ENCODE measurements around the gene PSMA7.

Gene PSMA7

GRCh38 chr20:62168890-62169435 is 25.8 kb upstream of the PSMA7 start:
- no peak for DNase-seq
- Histone ChIP-seq H3K4me3 (ENCODE audit: control insufficient read depth in 1 of 7, extremely low read depth in 1 of 7, insufficient read depth in 4 of 7, low read depth in 2 of 7, low read length in 6 of 7) (no peak overlapping the region), H3K4me1 (ENCODE audit: control extremely low read depth in 1 of 4, control insufficient read depth in 4 of 4, insufficient read depth in 4 of 4, low read length in 3 of 4) (no peaks in the 10 kb centered on the region), H3K27ac (ENCODE audit: insufficient read depth in 1 of 2, low read depth in 1 of 2, low read length in 2 of 2, poor library complexity in 1 of 2, severe bottlenecking in 2 of 2) (no peak overlapping the region), H3K9me3 (ENCODE audit: control extremely low read depth in 1 of 5, control insufficient read depth in 4 of 5, insufficient read depth in 2 of 5, low read depth in 1 of 5, low read length in 4 of 5) (no peaks in the 10 kb centered on the region), H3K36me3 (ENCODE audit: control insufficient read depth in 4 of 4, insufficient read depth in 4 of 4, low read length in 3 of 4) (peaks cover 4 to 55% (median 37%) of the 10 kb centered on the region in 4 experiments), H3K27me3 (replicated peaks in 2 of 5; ENCODE audit: control insufficient read depth in 4 of 5, insufficient read depth in 5 of 5, low read length in 4 of 5) (no peaks in the 10 kb centered on the region)
- ChIA-PET POLR2A (no interaction called here), CTCF (interaction anchor here (0.7 kb wide), 1 partner anchor 9 kb away, joined by 3 read pairs; no protein-coding TSS in a partner anchor)
- 98% methylated on average over 15 of the region's 23 CpGs for WGBS (ENCODE audit: insufficient coverage)

DNA sequence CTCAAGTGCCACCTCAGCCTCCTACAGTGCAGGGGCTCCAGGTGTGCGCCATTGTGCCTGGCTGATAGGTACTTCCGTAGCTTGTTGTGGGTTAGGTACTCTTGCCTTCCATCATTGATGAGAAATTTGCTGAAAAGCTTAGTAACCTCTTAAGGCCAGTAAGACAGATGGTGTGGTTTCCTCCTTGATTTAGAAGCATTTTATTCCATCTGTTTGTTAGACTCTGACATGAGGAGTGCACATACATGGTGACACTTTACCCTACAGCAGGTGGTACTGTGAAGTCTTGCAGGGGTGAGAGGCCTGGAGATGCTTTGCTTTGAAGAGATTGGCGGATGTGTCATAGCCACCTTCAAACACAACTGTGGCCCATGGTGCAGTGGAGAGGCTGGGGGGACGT is 24.9 kb upstream of the PSMA7 start:
- WGBS (ENCODE audit: insufficient coverage): 100% methylated on average over 4 of the region's 4 CpGs

DNA sequence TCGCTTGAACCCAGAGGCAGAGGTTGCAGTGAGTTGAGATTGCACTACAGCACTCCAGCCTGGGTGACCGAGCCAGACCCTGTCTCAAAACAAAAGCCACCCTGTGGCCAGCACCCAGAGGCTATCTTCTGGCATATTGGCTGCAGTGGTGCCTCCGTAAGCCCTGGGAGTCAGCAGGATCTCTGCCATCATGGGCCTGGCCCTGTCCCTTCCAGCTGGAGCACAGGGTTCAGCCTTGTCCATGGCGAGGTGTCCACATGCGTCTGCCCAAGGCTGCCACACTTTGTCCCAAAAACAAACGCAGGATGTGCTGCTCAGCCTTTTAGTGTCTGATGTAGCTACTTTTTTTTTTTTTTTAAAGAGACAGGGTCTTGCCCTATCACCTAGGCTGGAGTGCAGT is 24.3 kb upstream of the PSMA7 start:
- Histone ChIP-seq H3K36me3 (ENCODE audit: control insufficient read depth in 4 of 4, insufficient read depth in 4 of 4, low read length in 3 of 4) (peaks cover 4 to 66% (median 42%) of the 10 kb centered on the region in 4 experiments), H3K4me1 (ENCODE audit: control extremely low read depth in 1 of 4, control insufficient read depth in 4 of 4, insufficient read depth in 4 of 4, low read length in 3 of 4) (no peaks in the 10 kb centered on the region), H3K27ac (ENCODE audit: insufficient read depth in 1 of 2, low read depth in 1 of 2, low read length in 2 of 2, poor library complexity in 1 of 2, severe bottlenecking in 2 of 2) (no peak overlapping the region), H3K9me3 (ENCODE audit: control extremely low read depth in 1 of 5, control insufficient read depth in 4 of 5, insufficient read depth in 2 of 5, low read depth in 1 of 5, low read length in 4 of 5) (no peaks in the 10 kb centered on the region), H3K4me3 (ENCODE audit: control insufficient read depth in 1 of 7, extremely low read depth in 1 of 7, insufficient read depth in 4 of 7, low read depth in 2 of 7, low read length in 6 of 7) (no peak overlapping the region), H3K27me3 (replicated peaks in 2 of 5; ENCODE audit: control insufficient read depth in 4 of 5, insufficient read depth in 5 of 5, low read length in 4 of 5) (no peaks in the 10 kb centered on the region)
- 94% methylated on average over 4 of the region's 6 CpGs for WGBS (ENCODE audit: insufficient coverage)
- DNase-seq: no peak
- ChIA-PET CTCF (interaction anchor here (1.0 to 1.1 kb wide), 2 partner anchors 9 to 139 kb away, joined by 3 to 4 read pairs; no protein-coding TSS in a partner anchor), POLR2A (interaction anchor here (0.6 kb wide), 1 partner anchor 20 kb away, joined by 4 read pairs; no protein-coding TSS in a partner anchor)

More for the DNA sequence above, 24.9 kb upstream of the PSMA7 start:
- CTCF ChIA-PET: interaction anchor here (1.0 kb wide), 1 partner anchor 139 kb away, joined by 3 read pairs; no protein-coding TSS in a partner anchor
- no peaks in the 10 kb centered on the region for H3K27me3 ChIP-seq (replicated peaks in 2 of 5; ENCODE audit: control insufficient read depth in 4 of 5, insufficient read depth in 5 of 5, low read length in 4 of 5)
- H3K36me3 ChIP-seq (ENCODE audit: control insufficient read depth in 4 of 4, insufficient read depth in 4 of 4, low read length in 3 of 4): peaks cover 4 to 64% (median 40%) of the 10 kb centered on the region in 4 experiments
- H3K27ac ChIP-seq (ENCODE audit: insufficient read depth in 1 of 2, low read depth in 1 of 2, low read length in 2 of 2, poor library complexity in 1 of 2, severe bottlenecking in 2 of 2): no peak overlapping the region
- H3K4me1 ChIP-seq (ENCODE audit: control extremely low read depth in 1 of 4, control insufficient read depth in 4 of 4, insufficient read depth in 4 of 4, low read length in 3 of 4): no peaks in the 10 kb centered on the region
- H3K4me3 ChIP-seq (ENCODE audit: control insufficient read depth in 1 of 7, extremely low read depth in 1 of 7, insufficient read depth in 4 of 7, low read depth in 2 of 7, low read length in 6 of 7): no peak overlapping the region
- POLR2A ChIA-PET: no interaction called here
- H3K9me3 ChIP-seq (ENCODE audit: control extremely low read depth in 1 of 5, control insufficient read depth in 4 of 5, insufficient read depth in 2 of 5, low read depth in 1 of 5, low read length in 4 of 5): no peaks in the 10 kb centered on the region
- DNase-seq: no peak

GRCh38 chr20:62165762-62166399 is 22.7 kb upstream of the PSMA7 start:
- H3K27me3 ChIP-seq (replicated peaks in 2 of 5; ENCODE audit: control insufficient read depth in 4 of 5, insufficient read depth in 5 of 5, low read length in 4 of 5): no peaks in the 10 kb centered on the region
- no peaks in the 10 kb centered on the region for H3K4me1 ChIP-seq (ENCODE audit: control extremely low read depth in 1 of 4, control insufficient read depth in 4 of 4, insufficient read depth in 4 of 4, low read length in 3 of 4)
- ChIA-PET CTCF (interaction anchor here (0.8 to 1.5 kb wide), 2 partner anchors 10 to 20 kb away, joined by 3 to 5 read pairs; no protein-coding TSS in a partner anchor), POLR2A (interaction anchor here (0.6 kb wide), 1 partner anchor 298 kb away, joined by 3 read pairs; no protein-coding TSS in a partner anchor)
- H3K9me3 ChIP-seq (ENCODE audit: control extremely low read depth in 1 of 5, control insufficient read depth in 4 of 5, insufficient read depth in 2 of 5, low read depth in 1 of 5, low read length in 4 of 5): no peaks in the 10 kb centered on the region
- H3K36me3 ChIP-seq (ENCODE audit: control insufficient read depth in 4 of 4, insufficient read depth in 4 of 4, low read length in 3 of 4): peaks cover 4 to 78% (median 48%) of the 10 kb centered on the region in 4 experiments
- 95% methylated on average over 18 of the region's 25 CpGs for WGBS (ENCODE audit: insufficient coverage)
- no peak for DNase-seq
- H3K4me3 ChIP-seq (ENCODE audit: control insufficient read depth in 1 of 7, extremely low read depth in 1 of 7, insufficient read depth in 4 of 7, low read depth in 2 of 7, low read length in 6 of 7): no peak overlapping the region
- H3K27ac ChIP-seq (ENCODE audit: insufficient read depth in 1 of 2, low read depth in 1 of 2, low read length in 2 of 2, poor library complexity in 1 of 2, severe bottlenecking in 2 of 2): no peak overlapping the region

- CTCF ChIA-PET: interaction anchor here (0.8 to 1.5 kb wide), 4 partner anchors 9 to 27 kb away, joined by 3 to 5 read pairs (median 3); no protein-coding TSS in a partner anchor
- no peak for DNase-seq
- H3K9me3 ChIP-seq (ENCODE audit: control extremely low read depth in 1 of 5, control insufficient read depth in 4 of 5, insufficient read depth in 2 of 5, low read depth in 1 of 5, low read length in 4 of 5): no peaks in the 10 kb centered on the region
- no peaks in the 10 kb centered on the region for H3K27me3 ChIP-seq (replicated peaks in 2 of 5; ENCODE audit: control insufficient read depth in 4 of 5, insufficient read depth in 5 of 5, low read length in 4 of 5)
- no peak overlapping the region for H3K4me3 ChIP-seq (ENCODE audit: control insufficient read depth in 1 of 7, extremely low read depth in 1 of 7, insufficient read depth in 4 of 7, low read depth in 2 of 7, low read length in 6 of 7)
- H3K36me3 ChIP-seq (ENCODE audit: control insufficient read depth in 4 of 4, insufficient read depth in 4 of 4, low read length in 3 of 4): peaks cover 4 to 80% (median 51%) of the 10 kb centered on the region in 4 experiments
- POLR2A ChIA-PET: no interaction called here
- H3K27ac ChIP-seq (ENCODE audit: insufficient read depth in 1 of 2, low read depth in 1 of 2, low read length in 2 of 2, poor library complexity in 1 of 2, severe bottlenecking in 2 of 2): no peak overlapping the region
- H3K4me1 ChIP-seq (ENCODE audit: control extremely low read depth in 1 of 4, control insufficient read depth in 4 of 4, insufficient read depth in 4 of 4, low read length in 3 of 4): no peaks in the 10 kb centered on the region
- WGBS (ENCODE audit: insufficient coverage): 98% methylated on average over 39 of the region's 41 CpGs
Measured at GRCh38 chr20:62164879-62165761, 21.9 kb upstream of the PSMA7 start.

GRCh38 chr20:62163986-62164762 is 21.0 kb upstream of the PSMA7 start:
- 99% methylated on average over 23 of the region's 29 CpGs for WGBS (ENCODE audit: insufficient coverage)
- ChIA-PET CTCF (interaction anchor here (1.1 to 1.4 kb wide), 3 partner anchors 12 to 33 kb away, joined by 3 read pairs; no protein-coding TSS in a partner anchor), POLR2A (no interaction called here)
- Histone ChIP-seq H3K27me3 (replicated peaks in 2 of 5; ENCODE audit: control insufficient read depth in 4 of 5, insufficient read depth in 5 of 5, low read length in 4 of 5) (no peaks in the 10 kb centered on the region), H3K27ac (ENCODE audit: insufficient read depth in 1 of 2, low read depth in 1 of 2, low read length in 2 of 2, poor library complexity in 1 of 2, severe bottlenecking in 2 of 2) (no peak overlapping the region), H3K9me3 (ENCODE audit: control extremely low read depth in 1 of 5, control insufficient read depth in 4 of 5, insufficient read depth in 2 of 5, low read depth in 1 of 5, low read length in 4 of 5) (no peaks in the 10 kb centered on the region), H3K4me3 (ENCODE audit: control insufficient read depth in 1 of 7, extremely low read depth in 1 of 7, insufficient read depth in 4 of 7, low read depth in 2 of 7, low read length in 6 of 7) (no peak overlapping the region), H3K4me1 (ENCODE audit: control extremely low read depth in 1 of 4, control insufficient read depth in 4 of 4, insufficient read depth in 4 of 4, low read length in 3 of 4) (no peaks in the 10 kb centered on the region), H3K36me3 (ENCODE audit: control insufficient read depth in 4 of 4, insufficient read depth in 4 of 4, low read length in 3 of 4) (peaks cover 4 to 82% (median 55%) of the 10 kb centered on the region in 4 experiments)
- no peak for DNase-seq

Measured in common myeloid progenitor, CD34-positive (primary cell).